GM19023 (cell line): Measurements from ENCODE around the gene RHOBTB3.
"Not testable (repeated sequence)": the region's sequence is repeated elsewhere in the genome, so short reads cannot be mapped to it uniquely, and the experiment has no call there.

Experiments used
- ATAC-seq: cut with Tn5 transposase; IDR thresholded peaks from one replicate; pipeline ENCODE4 v1.9.1; 2021; ENCODE audit warnings: mild to moderate bottlenecking, moderate library complexity; ENCODE audit not compliant: unreplicated experiment

Gene RHOBTB3

DNA sequence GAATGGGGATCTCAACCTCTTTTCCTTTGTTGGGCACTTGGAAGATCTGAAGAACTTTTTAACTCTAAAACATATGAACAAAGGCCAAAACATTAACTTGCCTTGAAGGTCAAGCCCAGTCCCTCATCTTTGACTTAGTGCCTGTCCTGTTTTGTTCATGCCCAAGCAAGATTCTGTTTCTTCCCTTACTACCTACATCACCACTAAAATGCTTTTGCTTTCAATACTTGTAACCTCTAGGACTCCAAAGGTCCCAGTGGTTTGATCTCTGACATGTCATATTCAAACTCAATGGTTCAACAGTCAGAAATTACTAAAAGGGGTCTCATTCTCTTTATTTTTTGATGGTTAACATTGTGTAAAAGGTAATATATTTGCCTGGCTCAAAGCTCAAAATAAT lies 67.4 kb downstream of the RHOBTB3 start:
- no peak for ATAC-seq

DNA sequence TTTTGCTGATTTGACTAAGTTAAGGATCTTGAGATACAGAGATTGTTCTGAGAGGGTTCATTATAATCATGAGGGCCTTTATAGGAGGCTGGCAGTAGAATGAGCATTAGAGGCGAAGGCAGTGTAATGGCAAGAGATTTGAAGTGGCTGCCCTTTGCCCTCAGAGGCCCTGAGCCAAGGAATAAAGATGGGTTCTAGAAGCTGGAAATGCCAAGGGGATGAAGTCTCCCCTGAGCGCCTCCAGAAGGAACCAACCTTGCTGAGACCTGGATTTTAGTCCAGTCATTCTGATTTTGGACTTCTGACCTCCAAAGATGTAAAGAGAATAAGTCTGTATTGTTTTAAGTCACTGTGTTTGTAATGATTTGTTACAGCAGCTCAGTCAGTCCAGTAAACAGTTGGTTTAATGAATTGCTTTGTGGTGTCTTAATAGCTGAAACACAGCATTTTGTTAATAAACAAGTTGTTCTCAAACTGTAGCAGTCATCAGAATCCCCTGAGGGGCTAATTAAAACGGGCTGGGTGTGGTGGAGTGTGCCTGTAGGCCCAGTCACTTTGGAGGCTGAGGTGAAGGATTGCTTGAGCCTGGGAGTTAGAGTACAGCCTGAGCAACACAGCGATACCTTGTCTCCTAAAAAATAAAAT lies 68.2 kb downstream of the RHOBTB3 start:
- no peak for ATAC-seq

DNA sequence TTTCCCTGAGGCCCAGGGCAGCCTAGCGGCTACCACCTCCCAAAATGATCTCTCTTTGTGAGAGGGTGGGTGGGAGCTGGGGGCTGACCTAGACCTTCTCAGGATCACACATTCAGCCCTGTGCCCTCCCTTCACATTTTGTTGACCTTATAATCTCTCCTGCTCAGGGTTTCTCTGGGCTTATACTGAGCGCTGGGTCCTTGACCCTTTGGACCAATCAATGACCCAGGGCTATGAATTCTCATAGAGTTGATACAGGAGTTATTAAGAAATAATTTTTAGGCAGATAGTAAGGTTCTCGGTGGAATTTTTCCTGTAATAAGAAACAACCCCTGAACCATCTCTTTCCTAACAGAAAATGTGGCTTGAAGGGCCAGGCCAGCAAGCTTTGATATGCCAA lies 69.4 kb downstream of the RHOBTB3 start:
- ATAC-seq, result no peak

DNA sequence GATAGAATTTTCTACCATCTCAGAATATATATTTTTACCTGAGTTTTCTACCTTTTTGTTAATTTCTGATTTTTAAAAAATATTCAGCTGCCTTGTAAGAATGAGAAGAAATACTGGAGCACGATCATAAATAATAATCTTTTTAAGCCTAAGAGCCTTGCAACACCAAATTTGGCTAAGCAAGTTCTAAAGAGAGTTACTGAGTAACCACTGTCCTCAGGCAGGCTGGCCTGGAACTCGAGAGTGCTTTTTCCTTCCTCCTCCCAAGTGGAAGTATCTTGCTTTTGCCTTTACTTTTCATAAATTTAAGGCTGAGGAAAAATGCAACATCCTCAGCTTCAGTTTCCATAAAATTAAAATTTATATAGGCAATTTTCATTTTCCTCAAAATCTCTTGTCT lies 70.4 kb downstream of the RHOBTB3 start:
- no peak for ATAC-seq

DNA sequence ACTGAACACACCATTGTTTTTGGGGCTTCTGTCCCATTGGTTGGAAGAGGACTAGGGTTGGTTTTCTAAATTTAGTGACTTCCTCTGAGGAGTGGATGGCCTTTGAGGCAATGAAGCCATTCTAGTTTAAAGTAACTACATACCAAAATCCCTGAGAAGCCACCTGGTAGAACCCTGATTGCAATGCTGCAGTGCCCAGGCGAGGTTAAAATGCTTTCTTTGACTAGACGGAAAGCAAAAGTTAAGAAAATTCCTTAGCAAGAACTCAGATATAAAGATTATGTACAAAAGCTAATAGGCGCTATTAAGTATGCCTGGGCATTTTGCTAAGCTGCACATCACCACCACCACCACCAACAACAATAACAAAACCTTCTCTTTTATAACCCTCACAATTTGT lies 70.8 kb downstream of the RHOBTB3 start:
- ATAC-seq, result no peak

DNA sequence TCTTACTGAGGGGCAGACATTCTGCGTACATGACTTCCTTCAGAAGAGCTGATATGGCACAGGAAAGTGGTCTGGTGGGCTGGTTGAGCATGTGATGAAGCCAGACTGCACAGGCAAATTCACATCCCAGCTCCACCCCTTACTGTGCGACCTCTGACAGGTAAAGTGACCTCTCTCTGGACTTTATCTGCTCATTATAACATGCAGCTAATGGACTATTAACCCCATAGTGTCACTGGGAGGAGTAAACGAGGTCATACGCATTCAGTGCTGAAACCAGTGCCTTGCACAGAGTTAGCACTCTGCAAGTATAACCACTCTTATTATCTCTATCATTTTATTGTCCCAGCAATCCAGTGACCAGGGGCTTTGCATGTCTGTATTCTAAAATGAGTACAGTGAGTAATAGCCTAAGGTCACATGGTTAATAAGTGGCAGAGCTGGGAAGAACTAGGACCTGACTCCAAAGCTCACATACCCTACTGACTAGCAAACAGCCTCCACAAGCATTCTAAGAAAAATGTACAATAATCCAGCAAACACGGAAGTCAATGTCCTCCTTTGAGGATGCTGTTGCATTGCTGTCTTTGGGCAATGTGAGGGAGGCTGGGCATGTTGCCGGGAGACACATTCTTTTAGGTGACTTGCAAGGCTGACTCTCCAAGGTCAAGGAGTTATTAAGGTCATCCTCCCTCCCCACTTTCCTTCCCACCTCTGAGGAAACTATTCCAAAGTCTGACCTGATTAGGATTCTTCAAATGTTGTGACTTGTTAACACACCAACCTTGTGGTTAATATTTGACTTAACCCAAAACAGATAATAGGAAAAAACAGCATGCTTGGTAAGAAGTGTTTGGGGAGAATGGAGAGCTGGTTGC lies 72.4 kb downstream of the RHOBTB3 start:
- ATAC-seq, result no peak

DNA sequence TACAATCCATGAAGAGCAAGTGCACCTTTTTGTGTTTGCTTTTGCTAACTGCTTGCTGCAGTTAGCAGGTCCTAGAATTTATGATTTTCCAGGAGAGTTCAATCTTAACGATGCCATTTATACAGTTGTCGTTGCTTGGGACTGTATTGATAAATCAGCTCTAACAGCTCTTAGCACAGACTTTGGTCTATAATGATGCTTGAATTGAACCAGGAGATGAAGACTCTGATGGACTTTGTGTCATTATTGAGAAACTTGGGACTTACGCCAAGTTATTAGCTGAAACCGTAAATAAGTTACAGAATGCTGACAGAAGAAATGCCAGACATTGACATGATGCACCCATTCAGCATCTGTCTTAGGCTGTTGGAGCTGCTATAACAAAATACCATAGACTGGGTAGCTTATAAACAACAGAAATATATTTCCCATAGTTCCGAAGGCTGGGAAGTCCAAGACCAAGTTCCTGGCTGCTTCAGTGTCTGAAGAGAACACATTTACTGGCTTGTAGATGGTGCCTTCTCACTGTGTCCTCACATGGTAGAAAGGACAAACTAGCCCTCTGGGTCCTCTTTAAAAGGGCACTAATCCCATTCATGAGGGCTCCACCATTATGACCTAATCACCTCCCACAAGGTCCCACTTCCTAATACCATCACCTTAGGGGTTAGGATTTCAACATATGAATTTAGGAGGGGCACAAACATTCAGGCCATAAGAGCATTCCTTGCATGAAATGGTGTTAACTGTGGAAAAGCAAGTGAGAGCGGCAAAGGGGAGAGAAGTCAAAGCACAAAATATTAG lies 73.8 kb downstream of the RHOBTB3 start:
- ATAC-seq, result no peak

DNA sequence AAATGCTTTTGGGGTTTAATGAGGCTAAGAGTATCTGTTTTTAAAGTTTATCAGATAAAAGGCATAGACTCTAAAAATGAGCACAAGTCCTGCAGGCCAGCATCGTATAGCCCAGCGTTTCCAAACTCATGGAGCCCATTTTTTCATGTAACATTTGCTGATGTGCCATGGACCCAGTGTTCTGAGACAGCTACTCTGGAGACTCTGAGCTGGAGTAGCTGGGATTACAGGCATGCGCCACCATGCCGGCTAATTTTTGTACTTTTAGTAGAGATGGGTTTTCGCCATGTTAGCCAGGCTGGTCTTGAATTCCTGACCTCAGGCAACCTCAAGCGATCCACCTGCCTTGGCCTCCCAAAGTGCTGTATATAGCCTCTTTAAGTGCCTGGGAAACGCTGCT lies 75.6 kb downstream of the RHOBTB3 start:
- no peak for ATAC-seq

DNA sequence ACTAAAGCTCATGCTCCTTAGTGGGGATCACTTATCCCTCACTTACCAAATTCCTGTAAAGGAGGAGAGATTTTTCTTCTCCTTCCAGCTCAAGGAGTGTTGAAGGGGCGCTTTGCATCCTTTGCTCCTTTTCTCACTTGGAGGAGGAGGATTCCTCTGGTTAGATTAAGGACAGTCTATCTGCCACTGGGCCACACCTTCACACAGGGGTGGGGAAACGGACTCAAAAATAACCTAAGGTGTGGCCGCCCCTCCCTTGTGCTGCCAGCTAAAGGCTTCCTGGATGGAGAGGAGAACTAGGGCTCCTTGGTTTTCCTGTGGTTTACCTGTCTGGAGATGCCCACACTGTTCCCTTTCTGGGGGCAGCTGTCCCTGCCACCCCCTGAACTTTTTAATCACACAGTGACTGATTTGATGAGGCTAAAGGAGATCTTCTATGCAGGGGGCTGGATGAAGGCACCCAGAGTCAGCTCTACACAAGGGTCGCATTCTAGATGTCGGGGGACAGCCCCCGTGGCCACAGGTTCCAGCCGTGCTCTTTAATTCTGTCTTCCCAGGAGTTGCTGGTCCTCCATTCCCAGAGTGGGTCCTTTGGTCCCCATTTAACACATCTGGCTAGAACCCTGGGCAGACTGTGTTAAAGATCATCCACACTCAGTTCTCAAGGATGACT lies 77.0 kb downstream of the RHOBTB3 start:
- ATAC-seq, result peak; percentile 16

DNA sequence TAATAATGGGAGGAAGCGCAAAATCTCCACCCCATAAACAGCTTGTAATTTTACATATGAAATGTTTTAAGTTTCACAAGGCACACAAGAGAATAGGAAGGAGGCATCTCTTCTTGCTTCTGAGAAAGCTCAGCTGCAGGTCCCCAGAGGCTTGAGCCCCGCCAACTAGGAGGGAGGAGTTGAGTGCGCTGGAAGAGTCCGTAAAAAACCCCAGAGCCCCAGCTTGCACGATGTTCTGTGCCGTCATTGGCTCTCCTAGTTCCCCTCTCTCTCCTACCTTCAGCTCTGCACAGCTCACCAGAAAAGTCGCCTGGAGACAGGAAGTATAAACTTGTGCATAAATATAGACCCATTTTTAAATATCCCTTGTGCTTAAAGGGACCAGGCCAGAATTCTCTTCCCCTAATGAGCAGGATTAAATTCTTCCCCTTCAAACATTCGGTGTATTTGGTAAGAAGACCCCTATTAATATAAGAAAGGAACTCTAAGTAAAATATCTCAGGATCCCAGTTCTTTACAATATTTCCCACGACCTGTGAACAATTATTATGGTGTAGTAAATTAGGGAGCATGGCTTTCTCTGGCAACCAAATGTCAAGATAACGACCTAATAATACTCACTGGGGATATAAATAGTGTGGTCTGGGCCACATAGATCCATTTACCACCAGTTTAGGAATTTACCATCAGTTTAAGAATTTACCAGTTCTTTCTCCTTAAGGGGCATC lies 77.7 kb downstream of the RHOBTB3 start:
- ATAC-seq, result peak; percentile 99

DNA sequence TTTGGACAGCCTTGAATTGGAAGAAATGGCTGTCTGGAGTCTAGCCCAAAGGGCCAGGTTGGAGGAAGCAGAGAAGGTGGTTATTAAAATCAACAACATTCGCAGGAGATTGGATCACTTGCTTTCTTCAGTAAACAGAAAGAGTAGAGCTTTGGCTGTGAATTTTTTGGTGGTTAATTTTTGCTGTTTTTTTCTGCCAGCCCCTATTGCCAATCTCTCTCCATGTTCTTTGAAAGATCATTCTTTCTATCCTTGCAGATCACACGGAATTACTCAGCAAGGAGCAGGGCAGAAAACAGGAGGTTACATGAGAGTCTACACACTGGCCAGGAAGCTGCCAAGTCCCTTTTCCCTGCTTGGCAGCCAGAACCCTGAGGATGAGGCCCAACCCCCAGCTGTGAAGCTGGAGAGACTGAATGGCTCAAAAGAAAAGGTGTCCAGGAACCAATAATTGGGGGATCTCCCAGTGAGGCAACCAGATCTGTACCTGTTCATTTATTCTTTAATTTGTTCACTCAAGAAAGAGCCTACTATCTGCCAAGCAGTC lies 78.4 kb downstream of the RHOBTB3 start:
- no peak for ATAC-seq

DNA sequence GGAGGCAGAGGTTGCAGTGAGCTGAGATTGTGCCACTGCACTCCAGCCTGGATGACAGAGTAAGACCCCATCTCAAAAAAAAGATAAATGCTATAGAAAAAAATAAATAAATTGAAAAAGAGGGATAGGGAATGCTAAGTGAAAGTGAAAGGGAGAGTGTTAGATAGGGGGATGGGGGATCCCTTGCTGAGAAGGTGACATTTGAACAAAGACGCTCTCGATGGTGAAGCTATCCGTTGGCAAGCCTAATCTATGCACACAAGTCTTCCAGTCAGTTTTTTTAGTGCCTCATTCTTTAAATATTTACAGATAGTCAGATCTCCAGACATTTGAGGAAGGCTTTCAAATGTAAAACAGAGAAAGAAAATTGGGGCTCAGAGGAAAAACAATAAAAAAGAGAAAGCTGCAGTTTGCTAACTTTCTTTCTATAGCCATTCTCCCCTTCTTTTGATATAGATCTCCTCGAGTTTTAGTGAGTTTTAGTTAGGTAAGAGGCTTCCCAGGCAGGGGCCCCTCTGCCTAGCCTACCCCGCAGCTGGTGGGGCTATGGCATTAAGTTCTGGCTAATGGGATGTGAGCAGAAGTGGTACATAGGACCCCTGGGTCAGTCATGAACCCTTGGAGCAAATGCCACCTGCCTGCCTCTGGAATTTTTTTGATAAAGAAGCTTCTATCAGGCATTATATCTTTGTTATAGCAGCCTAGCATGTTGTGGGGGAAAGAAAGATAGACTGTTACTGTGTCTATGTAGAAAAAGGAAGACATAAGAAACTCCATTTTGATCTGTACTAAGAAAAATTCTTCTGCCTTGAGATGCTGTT lies 79.4 kb downstream of the RHOBTB3 start:
- no peak for ATAC-seq

DNA sequence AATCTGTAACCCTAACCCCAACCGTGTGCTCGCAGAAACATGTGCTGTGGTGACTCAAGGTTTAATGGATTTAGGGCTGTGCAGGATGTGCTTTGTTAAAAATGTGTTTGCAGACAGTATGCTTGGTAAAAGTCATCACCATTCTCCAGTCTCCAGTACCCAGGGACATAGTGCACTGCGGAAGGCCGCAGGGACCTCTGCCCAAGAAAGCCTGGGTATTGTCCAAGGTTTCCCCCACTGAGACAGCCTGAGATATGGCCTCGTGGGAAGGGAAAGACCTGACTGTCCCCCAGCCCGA lies 79.9 kb downstream of the RHOBTB3 start:
- ATAC-seq, result not testable (repeated sequence)

DNA sequence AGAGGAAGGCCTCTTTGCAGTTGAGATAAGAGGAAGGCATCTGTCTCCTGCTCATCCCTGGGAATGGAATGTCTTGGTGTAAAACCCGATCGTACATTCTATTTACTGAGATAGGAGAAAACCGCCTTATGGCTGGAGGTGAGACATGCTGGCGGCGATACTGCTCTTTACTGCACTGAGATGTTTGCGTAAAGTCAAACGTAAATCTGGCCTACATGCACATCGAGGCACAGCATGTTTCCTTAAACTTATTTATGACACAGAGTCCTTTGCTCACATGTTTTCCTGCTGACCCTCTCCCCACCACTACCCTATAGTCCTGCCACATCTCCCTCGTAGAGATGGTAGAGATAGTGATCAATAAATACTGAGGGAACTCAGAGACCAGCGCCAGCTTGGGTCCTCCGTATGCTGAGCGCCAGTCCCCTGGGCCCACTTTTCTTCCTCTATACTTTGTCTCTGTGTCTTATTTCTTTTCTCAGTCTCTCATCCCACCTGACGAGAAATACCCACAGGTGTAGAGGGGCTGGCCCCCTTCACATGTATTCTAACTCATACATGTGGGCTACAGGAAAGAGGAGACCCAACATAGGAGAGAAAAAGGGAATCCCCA lies 80.4 kb downstream of the RHOBTB3 start:
- not testable (repeated sequence) for ATAC-seq

DNA sequence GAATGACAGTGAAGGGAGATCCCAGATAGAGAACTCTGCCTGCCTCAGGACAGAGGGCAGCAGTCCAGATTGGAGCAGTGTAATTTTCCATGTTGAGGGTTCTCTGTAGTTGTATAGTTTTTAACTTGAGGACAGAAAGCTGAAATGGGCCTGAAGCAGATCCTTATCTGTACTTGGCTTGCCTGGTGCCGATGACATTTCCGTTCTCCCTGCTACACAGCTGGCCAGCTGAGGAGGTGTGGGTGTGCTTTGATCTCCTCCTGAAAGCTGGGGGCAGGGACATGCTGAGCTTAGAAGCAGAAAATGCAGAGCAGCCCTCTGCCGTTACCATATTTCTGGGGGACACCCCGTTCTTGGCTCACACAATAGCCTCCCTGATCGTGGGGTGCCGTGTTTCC lies 80.9 kb downstream of the RHOBTB3 start:
- ATAC-seq, result no peak

DNA sequence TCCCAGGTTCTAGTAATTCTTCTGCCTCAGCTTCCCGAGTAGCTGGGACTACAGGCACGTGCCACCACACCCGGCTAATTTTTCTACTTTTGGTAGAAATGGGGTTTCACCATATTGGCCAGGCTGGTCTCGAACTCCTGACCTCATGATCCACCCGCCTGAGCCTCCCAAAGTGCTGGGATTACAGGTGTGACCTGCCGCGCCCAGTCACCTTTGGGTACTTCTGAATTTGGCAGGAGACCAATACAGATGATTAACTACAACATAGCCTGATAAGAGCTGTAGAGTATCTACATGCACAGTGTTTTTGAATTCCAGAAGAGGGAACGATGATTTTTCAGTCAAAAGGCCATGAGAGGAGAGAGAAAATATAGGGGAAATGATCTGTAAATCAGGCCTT lies 81.9 kb downstream of the RHOBTB3 start:
- ATAC-seq, result not testable (repeated sequence)

DNA sequence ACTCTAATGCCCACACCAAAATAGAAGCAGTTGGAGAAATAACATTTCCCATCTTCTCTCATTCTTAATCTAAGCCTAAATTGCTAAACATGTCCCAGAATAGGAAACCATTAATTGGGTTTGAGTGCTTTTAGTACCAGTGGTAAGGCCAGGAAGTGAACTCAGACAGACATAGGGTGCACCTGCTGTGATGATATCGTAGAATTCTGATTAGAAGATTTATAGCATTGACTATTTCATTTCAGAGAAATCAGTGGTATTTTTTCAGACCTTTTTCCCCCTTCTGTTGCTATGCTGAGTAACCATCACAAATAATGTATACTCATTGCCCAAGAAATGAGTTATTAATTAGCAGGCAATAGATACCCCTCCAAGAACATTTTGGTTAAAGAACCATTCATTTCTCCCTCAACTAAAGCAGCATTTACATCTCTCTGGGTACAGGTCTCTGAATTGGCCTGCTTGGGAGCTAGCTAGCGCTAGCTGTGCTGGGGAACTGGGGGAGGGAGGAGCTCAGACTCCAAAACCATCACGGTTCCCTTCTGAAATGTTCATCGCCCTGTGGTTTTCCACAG lies 84.1 kb downstream of the RHOBTB3 start:
- ATAC-seq, result no peak

DNA sequence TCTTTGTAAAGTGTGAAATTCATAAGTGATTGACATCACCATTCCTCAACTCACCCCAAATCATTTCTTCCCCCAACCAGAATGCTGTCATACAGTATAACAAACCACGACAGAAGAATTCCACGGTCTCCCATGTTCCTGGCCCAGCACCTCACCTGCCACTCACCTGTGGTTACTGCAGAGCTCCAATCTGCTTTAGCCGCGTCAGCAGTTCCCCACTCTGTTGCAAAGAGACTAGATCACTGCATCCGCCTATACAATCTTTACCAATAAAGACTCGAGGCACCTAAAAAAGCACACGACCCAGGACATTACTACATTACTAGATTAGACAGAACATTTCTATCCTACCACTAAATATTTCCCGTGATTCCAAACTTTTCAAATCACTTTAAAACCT lies 85.2 kb downstream of the RHOBTB3 start:
- ATAC-seq, result no peak

DNA sequence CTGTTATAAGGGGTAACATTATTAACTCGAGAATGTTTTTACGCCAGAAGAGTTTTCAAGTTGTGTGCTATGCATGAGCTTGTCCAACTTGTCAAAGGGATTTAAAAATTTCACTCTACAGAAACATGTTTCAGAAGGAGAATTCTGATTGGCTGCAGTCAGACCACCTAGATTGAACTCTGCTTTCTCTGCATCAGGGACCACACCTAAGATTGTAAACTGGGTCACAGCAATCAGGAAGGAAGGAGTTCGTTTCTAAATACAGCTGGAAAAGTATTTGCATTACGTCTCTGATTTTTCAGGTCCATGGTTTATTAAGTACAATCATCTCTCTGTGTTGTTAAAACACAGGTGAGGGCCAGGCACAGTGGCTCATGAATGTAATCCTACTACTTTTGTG lies 85.6 kb downstream of the RHOBTB3 start:
- no peak for ATAC-seq
